GM18907 (cell line): ENCODE results near the gene MPPED2.

ENCODE experiments used
- ATAC-seq: cut with Tn5 transposase; IDR thresholded peaks from one replicate; pipeline ENCODE4 v1.9.1; 2021; ENCODE audit warnings: mild to moderate bottlenecking, moderate library complexity; ENCODE audit not compliant: unreplicated experiment

MPPED2 gene

DNA sequence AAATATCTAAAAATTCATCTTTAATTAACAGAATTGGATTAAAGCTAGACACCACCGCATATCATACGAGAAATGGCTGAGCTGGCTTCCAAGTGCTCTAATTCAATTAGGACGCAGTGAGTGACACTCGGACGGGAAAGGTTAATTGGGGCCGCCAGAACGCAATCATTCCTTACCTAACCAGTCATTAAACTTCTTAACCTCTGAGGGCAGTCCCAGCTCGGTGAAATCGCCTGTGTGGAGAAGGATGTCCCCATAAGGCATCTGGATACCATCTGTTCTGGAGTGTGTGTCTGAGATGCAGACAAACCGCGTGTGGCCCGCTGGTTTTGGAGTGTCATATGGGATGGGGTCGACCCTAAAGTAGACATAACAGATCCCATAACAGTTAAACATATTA lies 50.3 kb downstream of the MPPED2 start:
- ATAC-seq: no peak

DNA sequence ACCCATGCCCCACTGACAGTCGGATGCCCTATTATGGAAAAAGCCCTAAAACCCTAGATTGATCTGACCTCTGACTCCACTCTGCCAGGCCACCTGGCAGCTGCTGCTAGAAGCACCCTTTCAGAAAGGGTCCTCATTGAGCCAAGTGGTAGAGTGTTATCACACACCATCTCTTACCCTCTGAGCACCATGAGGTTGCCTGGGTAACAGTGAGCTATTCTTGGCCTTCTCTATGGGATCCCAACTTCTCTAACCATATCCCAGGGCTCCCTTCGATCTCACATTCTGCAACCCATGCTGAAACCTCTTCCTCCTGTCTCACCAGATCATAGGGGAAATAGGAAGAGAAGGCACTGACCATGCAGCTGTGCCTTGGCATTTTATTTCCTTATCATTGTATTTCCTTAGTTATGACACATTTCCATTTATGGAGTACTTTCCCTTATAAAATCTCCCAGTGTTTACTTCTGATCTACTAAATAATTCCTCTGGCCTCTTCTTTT lies 52.7 kb downstream of the MPPED2 start:
- ATAC-seq: no peak

- ATAC-seq: no peak
Measured at GRCh38 chr11:30527566-30527965, 58.6 kb downstream of the MPPED2 start.

- ATAC-seq: no peak
Measured at GRCh38 chr11:30526558-30526957, 59.6 kb downstream of the MPPED2 start.

- ATAC-seq: no peak
Measured at GRCh38 chr11:30522536-30523243, 63.5 kb downstream of the MPPED2 start.

- ATAC-seq: no peak
Measured at GRCh38 chr11:30521297-30522071, 64.7 kb downstream of the MPPED2 start.

- ATAC-seq: no peak
Measured at GRCh38 chr11:30513087-30513486, 73.1 kb downstream of the MPPED2 start.

DNA sequence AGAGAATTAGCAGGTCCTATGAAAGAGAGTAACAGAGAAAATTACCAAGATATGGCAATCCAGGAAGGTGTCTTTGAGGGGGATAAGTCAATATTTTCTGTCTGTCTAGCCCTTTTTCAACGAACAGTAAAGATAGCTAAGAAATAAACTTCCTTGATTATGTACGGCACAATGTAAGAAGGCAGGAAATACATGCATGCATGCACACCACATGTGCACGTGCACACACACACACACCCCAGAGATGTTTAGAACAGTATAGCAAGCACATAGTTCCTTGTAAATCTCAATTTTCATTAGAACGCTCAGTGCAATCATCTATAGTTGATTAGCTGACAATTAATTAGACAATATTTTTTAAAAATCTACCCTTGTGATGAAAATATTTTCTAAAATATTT lies 74.7 kb downstream of the MPPED2 start:
- no peak for ATAC-seq

- no peak for ATAC-seq
Measured at GRCh38 chr11:30510750-30511149, 75.4 kb downstream of the MPPED2 start.

- ATAC-seq: no peak
Measured at GRCh38 chr11:30509364-30509763, 76.8 kb downstream of the MPPED2 start.

DNA sequence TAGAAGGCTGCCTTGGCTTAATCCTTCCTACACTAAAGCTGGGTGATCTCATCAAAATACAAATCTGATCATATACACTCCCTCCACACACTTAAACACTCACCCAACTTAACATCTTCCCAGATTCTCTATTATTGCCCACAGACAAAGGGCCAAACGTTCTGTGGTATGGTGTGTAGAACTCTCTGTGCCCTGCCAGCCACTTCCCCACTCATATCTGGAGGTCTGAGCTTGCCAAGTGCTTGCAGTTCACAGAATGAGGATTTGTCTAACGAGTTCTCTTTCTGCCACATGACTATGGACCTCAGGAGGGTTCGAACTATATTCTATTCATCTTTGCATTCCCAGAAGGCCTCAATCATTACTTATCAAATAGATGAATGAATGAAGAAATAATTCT lies 77.6 kb downstream of the MPPED2 start:
- no peak for ATAC-seq

- ATAC-seq: no peak
Measured at GRCh38 chr11:30505603-30506002, 80.5 kb downstream of the MPPED2 start.

DNA sequence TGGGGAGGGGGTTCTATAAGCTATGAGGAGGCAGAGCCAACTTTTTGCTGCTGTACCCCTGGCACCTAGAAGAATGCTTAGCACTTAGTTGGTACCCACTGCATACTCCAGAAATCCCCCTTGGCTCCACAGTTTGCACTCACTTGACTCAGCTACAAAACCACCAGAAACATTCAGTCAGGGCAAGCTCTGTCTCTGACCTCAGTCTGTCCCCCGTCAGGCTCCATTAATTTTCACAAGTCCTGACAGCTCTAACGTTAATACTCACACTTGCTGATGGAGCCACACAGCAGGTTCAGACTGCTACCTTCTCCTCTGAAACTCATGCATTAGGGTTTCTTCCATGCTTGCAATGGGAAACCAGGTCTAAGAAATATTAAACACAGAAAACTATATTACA lies 81.7 kb downstream of the MPPED2 start:
- ATAC-seq: no peak

DNA sequence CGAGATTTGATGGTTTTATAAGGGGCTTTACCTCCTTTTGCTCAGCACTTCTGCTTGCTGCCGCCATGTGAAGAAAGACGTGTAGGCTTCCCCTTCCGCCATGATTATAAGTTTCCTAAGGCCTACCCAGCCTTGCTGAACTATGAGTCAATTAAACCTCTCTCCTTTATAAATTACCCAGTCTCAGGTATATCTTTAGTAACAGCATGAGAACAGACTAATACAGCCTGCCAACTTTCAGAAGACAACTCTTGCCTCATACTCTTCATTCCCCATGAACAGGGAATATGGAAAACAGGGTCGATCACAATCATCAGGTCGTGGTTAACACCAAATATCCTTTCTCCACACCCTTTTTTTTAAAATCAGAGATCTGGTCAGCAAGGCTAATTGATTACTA lies 83.0 kb downstream of the MPPED2 start:
- ATAC-seq: no peak

- no peak for ATAC-seq
Measured at GRCh38 chr11:30502305-30502704, 83.8 kb downstream of the MPPED2 start.

DNA sequence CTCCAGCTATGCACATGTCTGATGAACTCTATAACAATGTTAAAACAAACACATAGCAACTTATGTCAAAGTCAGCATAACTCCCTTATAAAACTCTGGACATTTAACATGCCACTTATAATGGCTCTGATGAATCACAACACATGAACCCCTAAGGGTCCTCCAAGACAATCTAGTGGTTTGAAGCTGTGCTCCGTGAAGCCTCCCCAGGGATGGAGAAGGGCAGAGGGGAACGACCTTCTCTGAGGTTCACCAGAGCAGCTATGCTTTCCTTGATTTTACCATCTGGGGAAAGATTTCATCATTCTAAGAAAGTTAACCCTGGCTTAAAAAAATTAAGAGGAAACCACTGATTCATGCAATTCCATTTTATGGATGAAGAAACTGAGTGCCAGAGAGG lies 84.4 kb downstream of the MPPED2 start:
- ATAC-seq: no peak

DNA sequence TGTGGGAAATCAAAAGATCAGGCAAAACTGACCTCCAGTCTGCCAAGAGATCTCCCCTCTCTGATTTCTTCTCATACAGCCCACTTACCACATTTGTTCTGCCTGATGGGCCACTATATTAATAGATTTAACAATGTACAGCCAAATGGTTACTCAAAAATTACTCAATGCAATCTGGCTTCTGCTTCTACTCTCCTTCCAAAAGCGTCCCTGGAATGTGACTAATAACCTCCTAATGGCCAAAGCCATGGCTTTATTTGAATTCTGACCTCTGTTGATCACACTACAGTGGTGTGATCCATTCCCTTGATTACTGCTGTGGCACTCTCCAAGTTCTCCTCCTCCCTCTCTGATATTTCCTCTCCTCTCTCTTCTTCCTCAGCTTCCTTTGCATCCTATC lies 86.2 kb downstream of the MPPED2 start:
- ATAC-seq: no peak

DNA sequence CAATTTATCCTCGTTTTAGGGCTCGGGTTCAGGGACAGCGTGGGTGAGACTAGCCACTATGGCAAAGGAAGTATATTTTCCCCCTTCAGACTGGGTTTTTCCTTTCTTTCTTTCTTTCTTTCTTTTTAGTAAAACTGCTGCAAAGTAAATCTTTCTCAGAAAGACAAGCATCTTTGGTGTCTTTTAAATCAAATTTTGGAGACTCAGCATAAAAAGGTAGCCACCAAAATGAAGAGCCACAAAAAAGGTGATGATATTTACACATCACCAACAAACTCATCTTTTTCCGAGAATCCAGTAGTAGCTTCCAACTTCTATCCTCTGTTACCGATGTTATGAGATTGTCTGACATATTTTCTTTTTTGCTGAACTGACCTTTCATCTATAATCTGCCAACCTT lies 88.6 kb downstream of the MPPED2 start:
- no peak for ATAC-seq

DNA sequence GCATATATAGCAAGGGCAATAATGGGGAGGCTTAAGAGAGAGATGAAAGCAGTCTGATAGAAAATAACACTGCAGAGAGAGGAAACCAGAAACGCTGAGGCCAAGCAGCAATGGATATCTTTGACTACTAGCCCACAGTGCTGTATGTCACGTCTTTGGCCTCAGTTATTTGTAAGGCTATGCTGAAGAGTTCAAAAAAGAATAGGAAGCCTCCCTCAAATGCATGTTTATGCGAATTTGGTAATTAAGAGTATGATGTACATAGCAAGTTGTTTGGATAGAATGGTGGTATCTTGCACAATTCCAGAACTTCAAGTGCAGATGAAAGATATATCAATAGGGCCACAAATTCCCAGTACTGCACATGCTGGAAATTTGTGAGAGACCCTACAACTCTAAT lies 89.2 kb downstream of the MPPED2 start:
- ATAC-seq: no peak

GRCh38 chr11:30495437-30495836 lies 90.7 kb downstream of the MPPED2 start:
- no peak for ATAC-seq

- ATAC-seq: no peak
Measured at GRCh38 chr11:30489511-30489910, 96.6 kb downstream of the MPPED2 start.

DNA sequence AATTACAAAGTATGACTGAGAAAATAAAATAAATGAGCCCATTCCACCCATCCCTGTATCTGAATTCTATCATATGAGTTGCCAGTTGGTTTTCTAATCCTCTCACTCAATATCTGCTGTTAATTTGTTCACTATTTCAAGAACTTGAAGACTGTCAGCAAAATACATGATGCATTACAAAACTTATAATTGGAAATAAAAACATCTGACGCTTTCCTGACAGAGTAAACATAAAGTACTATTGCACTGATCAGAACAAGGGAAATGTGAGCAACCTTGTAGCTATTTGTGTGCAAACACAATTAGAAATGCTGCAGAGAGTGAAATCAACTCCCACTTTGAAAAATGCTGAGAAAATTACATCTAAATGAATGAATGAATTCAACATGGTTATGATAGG lies 97.1 kb downstream of the MPPED2 start:
- ATAC-seq: no peak
